ENCODE measurements around the gene CCDC85B. TPM values are rescaled to one million over a fixed set of nuclear protein-coding genes. Genes with fewer than 3 reads are reported as not detected.

The CCDC85B gene
- total and polyA plus RNA-seq, 4 donors: 4.3 to 12.6 (median 6.9) TPM

DNA sequence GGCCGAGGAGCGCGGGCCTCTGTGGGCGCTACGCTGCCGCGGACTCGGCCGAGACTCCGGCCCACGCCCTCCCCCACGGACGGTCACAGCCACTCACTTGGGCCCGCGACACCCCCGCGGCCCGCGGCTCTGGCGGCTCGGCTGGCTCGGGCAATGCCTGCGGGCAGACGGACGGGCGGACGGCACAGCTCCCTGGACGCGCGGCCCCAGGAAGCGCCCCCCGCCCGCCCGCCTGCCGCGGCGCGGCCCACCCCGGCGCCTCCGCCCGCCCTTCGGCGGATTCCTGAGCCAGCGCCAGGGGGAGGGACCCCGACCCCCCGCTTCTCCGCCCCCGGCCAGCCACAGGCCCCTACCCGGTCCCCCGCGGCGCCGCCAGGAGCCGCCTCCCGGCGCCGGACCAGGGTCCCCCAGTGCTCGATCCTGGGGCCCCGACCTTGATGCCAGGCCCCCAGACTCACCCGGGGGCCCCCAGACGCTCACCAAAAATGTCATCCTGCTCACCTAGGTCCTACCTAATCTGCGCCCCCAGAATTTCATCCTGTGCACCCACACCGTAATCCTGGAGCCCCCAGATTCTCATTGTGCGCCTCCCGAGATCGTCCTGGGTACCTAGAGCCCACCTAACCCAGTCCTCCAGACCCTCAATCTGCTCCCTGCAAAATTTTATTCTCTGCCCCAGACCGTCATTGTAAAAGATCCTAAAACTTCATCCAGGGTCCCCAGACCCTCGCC is 17.7 kb upstream of the CCDC85B start, which contains the start of gene EFEMP2:
EFEMP2 (minus strand) TSS at position 215 of the 732 bp plus-strand sequence. CDS start 446 bp downstream, outside the sequence.
- 6% methylated on average over 69 of the region's 69 CpGs for WGBS
- H3K27ac ChIP-seq (ENCODE audit: low read depth in 1 of 2, low read length in 2 of 2): peak within 1 kb of the TSS; percentile 55 to 61
- no peak for DNase-seq (ENCODE audit: low spot score)
- H3K27me3 ChIP-seq (ENCODE audit: control insufficient read depth in 4 of 4, insufficient read depth in 4 of 4, low read length in 3 of 4): no peaks in the 10 kb centered on the region
- H3K36me3 ChIP-seq (ENCODE audit: control insufficient read depth in 4 of 4, insufficient read depth in 3 of 4, low read depth in 1 of 4, low read length in 3 of 4): no peaks in the 10 kb centered on the region
- H3K4me3 ChIP-seq (ENCODE audit: low read depth in 1 of 3, low read length in 3 of 3): peak within 1 kb of the TSS; percentile 4 to 41 (median 41)
- H3K9me3 ChIP-seq (ENCODE audit: control insufficient read depth in 4 of 4, low read length in 3 of 4): no peaks in the 10 kb centered on the region
- TF ChIP-seq FOXA1 (IDR thresholded peaks at IDR 0.05): no peak
- no peak for TF ChIP-seq EGR1 (IDR thresholded peaks at IDR 0.05; ENCODE audit: low read depth in 2 of 2)
- no peak for TF ChIP-seq FOXA2 (IDR thresholded peaks at IDR 0.05)
- no peak for TF ChIP-seq HNF4A (conservative IDR thresholded peaks at IDR 0.05)
- TF ChIP-seq JUND (IDR thresholded peaks at IDR 0.05): no peak
- no peak for TF ChIP-seq SP1 (IDR thresholded peaks at IDR 0.05)
- TF ChIP-seq, protein P1, sequence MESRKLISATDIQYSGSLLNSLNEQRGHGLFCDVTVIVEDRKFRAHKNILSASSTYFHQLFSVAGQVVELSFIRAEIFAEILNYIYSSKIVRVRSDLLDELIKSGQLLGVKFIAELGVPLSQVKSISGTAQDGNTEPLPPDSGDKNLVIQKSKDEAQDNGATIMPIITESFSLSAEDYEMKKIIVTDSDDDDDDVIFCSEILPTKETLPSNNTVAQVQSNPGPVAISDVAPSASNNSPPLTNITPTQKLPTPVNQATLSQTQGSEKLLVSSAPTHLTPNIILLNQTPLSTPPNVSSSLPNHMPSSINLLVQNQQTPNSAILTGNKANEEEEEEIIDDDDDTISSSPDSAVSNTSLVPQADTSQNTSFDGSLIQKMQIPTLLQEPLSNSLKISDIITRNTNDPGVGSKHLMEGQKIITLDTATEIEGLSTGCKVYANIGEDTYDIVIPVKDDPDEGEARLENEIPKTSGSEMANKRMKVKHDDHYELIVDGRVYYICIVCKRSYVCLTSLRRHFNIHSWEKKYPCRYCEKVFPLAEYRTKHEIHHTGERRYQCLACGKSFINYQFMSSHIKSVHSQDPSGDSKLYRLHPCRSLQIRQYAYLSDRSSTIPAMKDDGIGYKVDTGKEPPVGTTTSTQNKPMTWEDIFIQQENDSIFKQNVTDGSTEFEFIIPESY (IDR thresholded peaks at IDR 0.05): no peak
- TF ChIP-seq, protein P2, sequence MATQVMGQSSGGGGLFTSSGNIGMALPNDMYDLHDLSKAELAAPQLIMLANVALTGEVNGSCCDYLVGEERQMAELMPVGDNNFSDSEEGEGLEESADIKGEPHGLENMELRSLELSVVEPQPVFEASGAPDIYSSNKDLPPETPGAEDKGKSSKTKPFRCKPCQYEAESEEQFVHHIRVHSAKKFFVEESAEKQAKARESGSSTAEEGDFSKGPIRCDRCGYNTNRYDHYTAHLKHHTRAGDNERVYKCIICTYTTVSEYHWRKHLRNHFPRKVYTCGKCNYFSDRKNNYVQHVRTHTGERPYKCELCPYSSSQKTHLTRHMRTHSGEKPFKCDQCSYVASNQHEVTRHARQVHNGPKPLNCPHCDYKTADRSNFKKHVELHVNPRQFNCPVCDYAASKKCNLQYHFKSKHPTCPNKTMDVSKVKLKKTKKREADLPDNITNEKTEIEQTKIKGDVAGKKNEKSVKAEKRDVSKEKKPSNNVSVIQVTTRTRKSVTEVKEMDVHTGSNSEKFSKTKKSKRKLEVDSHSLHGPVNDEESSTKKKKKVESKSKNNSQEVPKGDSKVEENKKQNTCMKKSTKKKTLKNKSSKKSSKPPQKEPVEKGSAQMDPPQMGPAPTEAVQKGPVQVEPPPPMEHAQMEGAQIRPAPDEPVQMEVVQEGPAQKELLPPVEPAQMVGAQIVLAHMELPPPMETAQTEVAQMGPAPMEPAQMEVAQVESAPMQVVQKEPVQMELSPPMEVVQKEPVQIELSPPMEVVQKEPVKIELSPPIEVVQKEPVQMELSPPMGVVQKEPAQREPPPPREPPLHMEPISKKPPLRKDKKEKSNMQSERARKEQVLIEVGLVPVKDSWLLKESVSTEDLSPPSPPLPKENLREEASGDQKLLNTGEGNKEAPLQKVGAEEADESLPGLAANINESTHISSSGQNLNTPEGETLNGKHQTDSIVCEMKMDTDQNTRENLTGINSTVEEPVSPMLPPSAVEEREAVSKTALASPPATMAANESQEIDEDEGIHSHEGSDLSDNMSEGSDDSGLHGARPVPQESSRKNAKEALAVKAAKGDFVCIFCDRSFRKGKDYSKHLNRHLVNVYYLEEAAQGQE (IDR thresholded peaks at IDR 0.05): no peak
- TF ChIP-seq, protein P3, sequence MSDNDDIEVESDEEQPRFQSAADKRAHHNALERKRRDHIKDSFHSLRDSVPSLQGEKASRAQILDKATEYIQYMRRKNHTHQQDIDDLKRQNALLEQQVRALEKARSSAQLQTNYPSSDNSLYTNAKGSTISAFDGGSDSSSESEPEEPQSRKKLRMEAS (IDR thresholded peaks at IDR 0.05): no peak
- TF ChIP-seq RAD21 (IDR thresholded peaks at IDR 0.05): no peak
- no peak for TF ChIP-seq TAF1 (conservative IDR thresholded peaks at IDR 0.05)
- TF ChIP-seq GABPA (IDR thresholded peaks at IDR 0.05 in 1 of 2, conservative IDR thresholded peaks at IDR 0.05 in 1 of 2): no peak
- no peak for TF ChIP-seq RXRA (IDR thresholded peaks at IDR 0.05)
- no peak for TF ChIP-seq HNF4G (IDR thresholded peaks at IDR 0.05)
- TF ChIP-seq, protein P4, sequence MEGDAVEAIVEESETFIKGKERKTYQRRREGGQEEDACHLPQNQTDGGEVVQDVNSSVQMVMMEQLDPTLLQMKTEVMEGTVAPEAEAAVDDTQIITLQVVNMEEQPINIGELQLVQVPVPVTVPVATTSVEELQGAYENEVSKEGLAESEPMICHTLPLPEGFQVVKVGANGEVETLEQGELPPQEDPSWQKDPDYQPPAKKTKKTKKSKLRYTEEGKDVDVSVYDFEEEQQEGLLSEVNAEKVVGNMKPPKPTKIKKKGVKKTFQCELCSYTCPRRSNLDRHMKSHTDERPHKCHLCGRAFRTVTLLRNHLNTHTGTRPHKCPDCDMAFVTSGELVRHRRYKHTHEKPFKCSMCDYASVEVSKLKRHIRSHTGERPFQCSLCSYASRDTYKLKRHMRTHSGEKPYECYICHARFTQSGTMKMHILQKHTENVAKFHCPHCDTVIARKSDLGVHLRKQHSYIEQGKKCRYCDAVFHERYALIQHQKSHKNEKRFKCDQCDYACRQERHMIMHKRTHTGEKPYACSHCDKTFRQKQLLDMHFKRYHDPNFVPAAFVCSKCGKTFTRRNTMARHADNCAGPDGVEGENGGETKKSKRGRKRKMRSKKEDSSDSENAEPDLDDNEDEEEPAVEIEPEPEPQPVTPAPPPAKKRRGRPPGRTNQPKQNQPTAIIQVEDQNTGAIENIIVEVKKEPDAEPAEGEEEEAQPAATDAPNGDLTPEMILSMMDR (IDR thresholded peaks at IDR 0.05; ENCODE audit: low read depth, low read length, missing input control): no peak
- TF ChIP-seq, protein P5, sequence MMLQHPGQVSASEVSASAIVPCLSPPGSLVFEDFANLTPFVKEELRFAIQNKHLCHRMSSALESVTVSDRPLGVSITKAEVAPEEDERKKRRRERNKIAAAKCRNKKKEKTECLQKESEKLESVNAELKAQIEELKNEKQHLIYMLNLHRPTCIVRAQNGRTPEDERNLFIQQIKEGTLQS (IDR thresholded peaks at IDR 0.05): no peak
- TF ChIP-seq NR2F2 (IDR thresholded peaks at IDR 0.05): no peak
- no peak for TF ChIP-seq YY1 (IDR thresholded peaks at IDR 0.05)
- peaks cover 0 to 20% (median 6%) of the 10 kb centered on the region in 4 donors for H3K4me1 ChIP-seq (ENCODE audit: control insufficient read depth in 4 of 4, insufficient read depth in 4 of 4, low read length in 3 of 4)
- H3K9ac ChIP-seq (ENCODE audit: low read depth in 1 of 2, low read length in 2 of 2): peak within 1 kb of the TSS in 1 of 2 donors; percentile 56
